HG02840 (cell line): ENCODE data around the gene LCP1.

Experiments
- ATAC-seq: cut with Tn5 transposase; IDR thresholded peaks from one replicate; pipeline ENCODE4 v1.9.1; 2021; ENCODE audit warnings: mild to moderate bottlenecking, moderate library complexity, moderate number of reproducible peaks; ENCODE audit not compliant: unreplicated experiment, low FRiP score

The LCP1 gene

GRCh38 chr13:46106839-46107371 is 75.1 kb downstream of the LCP1 start:
- no peak for ATAC-seq

GRCh38 chr13:46104868-46105267 is 77.1 kb downstream of the LCP1 start, which contains the start of gene CPB2:
CPB2 (minus strand) TSS chr13:46105033; CDS start chr13:46105009, 24 bp downstream.
- no peak for ATAC-seq

DNA sequence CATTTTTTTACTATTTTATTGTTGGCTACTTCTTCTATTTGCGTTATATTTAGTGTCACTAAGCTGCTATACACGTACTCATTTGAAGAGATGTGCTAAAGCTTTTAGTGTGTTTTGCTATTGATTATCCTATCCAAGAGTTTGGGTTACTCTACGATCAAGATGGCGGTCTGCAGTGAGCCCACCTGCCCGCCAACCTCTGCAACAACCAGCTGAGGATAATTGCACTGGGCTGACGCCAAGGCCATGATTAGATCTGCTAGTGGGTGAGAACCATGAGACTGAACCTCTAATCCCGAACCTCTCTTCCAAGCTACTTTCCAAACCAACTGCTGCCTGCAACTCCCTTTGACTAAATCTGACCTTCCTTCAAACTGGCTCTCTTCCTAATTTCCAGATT is 78.9 kb downstream of the LCP1 start:
- no peak for ATAC-seq

DNA sequence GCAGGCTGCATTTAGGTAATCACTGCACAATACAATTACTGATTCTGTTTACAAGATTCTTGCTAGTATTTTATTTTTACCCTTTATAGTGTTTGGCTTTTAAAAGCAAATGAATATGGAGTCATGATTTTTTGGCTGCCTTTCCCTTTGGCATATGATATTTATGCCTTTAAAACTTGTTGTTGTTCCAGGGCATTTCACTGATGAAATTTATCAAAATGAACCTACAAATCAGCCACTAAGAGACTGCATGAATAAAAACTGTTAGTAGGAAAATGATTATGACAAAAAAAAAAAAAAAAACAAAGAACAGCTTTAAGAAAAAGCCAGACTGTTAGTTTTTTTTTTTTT is 79.7 kb downstream of the LCP1 start:
- ATAC-seq, result no peak

DNA sequence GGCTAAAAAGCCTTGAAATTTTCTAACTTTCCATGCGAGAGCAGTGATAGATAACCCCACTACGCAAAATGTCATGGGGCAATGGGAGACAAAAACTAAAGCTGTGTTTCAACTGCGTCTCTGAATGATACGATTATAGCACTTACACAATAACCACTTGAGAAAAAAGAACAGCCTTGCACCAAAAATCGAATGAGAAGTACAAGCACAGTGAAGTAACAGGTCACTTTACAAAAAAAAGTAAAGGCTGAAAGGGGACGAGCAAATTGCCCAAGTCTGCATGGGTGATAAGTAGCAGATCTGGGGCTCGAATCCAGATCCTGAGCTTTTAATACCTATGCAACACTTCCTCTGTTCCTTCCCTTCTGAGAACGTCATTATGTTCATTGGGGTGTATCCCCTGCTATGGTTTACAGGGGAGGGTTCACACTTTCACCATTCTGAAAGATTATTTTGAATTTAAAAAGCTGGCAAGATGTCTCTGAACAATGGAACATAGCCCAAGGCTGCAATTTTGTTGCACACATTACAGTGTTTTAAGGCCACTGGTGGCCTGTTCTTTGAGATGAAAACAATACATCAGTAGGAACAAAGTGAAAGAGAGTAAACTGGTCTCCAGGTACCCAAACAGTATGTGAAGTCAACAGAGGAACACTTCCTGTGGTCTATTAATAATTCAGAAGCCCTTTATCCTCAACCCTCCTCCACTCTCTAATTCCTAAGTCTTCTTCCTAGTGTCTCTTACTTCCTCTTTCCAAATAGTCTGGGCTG is 80.3 kb downstream of the LCP1 start:
- ATAC-seq, result no peak

DNA sequence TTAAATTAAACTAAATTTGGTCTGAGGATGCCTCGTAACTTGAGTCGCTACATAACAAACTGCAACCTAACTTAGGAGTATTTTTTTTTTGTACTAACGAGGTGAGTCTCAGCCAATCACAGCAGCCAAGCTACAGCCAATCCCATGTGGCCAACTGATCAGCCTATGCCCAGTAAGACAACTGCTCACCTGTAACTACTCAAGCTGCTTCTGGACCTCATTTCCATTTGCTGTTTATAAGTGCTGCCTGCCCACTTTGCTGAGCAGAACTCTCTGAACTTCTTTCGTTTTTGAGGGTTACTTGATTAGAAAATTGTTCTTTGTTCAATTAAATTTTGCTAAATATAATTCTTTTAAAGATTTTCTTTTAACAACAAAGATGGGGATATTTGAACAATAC is 81.0 kb downstream of the LCP1 start:
- ATAC-seq, result no peak

DNA sequence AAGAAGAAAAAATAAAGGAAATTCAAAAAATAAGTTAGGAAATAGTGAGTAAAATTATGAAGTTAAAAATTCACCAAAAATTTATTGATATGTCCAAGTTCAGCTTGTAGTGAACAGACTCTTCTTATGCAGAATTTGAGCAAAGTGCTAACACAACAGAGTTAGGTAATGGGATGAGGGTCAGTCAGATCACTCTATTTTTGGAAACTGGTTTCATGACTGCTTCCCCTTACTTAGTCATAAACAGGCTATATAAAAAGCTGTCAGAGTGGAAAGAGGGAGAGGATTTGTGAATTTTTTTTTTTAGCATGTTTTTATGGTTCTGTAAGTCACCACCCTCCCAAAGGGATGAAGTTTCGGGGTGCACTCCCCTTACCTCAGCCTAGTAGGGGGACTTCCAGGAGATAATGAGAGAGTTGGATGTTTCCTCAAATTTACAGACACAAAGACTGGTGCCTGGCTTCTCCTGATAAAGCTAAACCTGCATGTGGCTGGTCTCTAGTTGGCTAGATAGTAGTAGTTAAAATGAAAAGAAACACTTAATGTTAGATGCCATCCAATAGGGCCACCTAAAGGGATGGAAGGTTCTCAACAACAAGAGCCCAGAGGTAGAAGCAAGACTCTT is 81.7 kb downstream of the LCP1 start:
- ATAC-seq, result no peak

DNA sequence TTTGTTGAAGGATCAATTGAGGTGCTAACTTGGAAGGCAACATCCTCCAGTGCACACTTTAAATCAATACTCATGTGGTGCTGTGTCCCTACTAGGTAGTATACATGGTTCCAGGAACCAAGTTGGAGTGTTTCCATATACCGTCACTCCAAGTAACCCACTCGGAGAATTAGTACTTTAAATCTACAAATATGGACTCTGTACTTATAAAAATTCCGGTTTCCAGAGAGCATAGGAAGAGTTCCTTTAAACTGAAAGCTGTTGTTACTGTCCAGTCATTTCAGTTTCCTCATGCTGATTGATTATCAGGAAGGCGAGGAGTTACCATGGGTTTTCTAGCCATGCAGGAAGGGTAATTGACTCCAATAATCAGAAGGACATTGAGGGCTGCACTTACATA is 84.3 kb downstream of the LCP1 start:
- ATAC-seq, result no peak

- ATAC-seq, result no peak
Measured at GRCh38 chr13:46097015-46097414, 85.0 kb downstream of the LCP1 start.

DNA sequence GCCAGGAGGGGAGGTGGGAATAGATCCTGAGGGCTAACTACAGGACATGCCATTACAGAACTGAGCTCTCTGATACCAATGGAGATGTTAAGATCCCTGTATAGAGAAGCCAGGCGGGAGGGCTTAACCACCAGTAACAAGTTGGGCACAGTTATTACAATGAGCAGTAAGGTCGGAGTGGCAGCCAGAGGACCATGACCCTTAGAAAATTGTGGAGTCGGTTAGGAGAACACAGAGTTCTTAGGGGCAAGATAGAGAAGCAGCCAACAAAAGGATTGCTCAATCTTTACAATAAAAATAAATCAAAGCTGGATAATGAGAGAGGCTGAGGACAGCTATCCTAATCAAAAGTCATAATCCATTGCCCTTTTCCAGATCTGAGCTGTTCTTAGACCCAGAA is 87.5 kb downstream of the LCP1 start:
- no peak for ATAC-seq

GRCh38 chr13:46088821-46089562 is 93.0 kb downstream of the LCP1 start:
- no peak for ATAC-seq

- no peak for ATAC-seq
Measured at GRCh38 chr13:46087481-46087880, 94.5 kb downstream of the LCP1 start.

DNA sequence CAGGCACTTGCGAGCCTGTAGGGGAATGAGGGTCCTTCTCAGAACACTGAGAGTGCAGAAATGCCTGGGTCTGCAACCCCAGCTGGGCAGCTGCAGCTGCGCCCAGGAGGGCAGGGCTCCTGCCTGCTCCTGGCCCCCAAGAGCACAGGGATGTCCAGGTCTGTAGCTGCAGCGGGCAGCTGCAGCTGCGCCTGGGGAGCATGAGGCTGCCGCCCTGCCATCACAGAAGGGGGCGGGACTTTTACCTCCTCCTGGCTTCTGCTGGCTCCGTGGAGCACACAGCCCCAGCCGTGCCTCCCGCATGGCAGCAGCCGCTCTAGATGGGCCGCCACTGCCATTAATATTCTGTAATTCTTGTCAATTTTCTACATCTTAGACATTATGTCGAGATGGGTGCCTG is 95.0 kb downstream of the LCP1 start:
- ATAC-seq, result no peak

GRCh38 chr13:46086421-46086922 is 95.5 kb downstream of the LCP1 start:
- no peak for ATAC-seq

- no peak for ATAC-seq
Measured at GRCh38 chr13:46085737-46086136, 96.2 kb downstream of the LCP1 start.

DNA sequence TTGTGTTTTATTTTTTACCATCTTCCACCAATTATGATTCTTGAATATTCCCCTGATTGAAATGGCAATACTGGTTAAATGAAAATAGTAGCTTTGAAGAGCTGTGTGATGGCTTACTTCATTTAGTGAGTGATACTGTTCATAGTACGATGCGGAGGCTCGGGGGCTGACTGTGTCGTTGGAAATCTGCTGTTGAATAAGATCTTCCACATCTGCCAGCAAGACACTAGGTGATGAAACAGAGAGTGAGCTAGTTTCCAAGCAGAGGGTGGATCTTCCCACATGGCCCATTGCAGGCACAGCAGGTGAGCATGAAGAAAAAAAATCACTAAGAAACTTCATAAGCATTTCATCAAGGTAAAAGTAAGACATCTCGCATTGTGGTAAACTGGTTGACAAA is 99.7 kb downstream of the LCP1 start:
- ATAC-seq, result no peak

DNA sequence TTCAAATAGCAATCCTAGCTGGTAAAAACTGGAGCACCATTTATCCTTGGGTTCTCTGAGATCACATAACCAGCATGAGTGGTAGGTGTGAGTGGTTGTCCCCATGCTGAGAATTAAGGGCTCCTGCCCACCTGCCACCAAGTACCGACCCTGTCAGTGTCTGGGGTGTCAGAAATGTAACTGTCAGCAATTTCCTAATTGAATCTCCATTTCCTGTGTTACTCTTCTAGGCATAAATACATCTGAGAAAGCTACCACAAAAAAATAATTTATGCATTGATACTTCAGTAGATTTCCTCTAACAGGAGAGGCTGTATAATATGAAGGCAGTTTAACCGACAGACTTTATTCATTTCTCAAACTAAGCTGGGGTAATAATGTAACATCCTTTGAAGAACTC is 102.2 kb downstream of the LCP1 start:
- no peak for ATAC-seq

DNA sequence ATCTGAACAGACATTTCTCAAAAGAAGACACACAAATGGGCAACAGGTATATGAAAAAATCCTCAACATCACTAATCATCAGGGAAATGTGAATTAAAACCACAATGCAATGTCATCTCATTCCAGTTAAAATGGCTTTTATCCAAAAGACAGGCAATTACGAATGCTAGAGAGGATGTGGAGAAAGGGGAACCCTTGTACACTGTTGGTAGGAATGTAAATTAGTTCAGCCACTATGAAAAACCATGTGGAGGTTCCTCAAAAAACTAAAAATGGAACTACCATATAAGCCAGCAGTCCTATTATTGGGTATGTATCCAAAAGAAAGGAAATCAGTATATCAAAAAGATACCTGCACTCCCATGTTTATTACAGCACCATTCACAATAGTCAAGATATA is 104.7 kb downstream of the LCP1 start:
- ATAC-seq, result no peak

GRCh38 chr13:46076827-46077226 is 105.2 kb downstream of the LCP1 start:
- no peak for ATAC-seq
